HG03342 (cell line): ENCODE results near the gene ADCY9.
"Not testable (repeated sequence)": the region's sequence is repeated elsewhere in the genome, so short reads cannot be mapped to it uniquely, and the experiment has no call there.

Experiments
- ATAC-seq: cut with Tn5 transposase; IDR thresholded peaks from one replicate; pipeline ENCODE4 v1.9.1; 2021; ENCODE audit warnings: mild to moderate bottlenecking, moderate library complexity; ENCODE audit not compliant: unreplicated experiment

The ADCY9 gene

GRCh38 chr16:4073150-4073549, 43.1 kb downstream of the ADCY9 start:
- ATAC-seq = not testable (repeated sequence)

GRCh38 chr16:4071686-4072561, 44.3 kb downstream of the ADCY9 start:
- ATAC-seq = no peak

- ATAC-seq = no peak
Observed at GRCh38 chr16:4070936-4071335, 45.3 kb downstream of the ADCY9 start.

GRCh38 chr16:4067262-4068001, 48.8 kb downstream of the ADCY9 start:
- ATAC-seq = no peak

- ATAC-seq = no peak
Observed at GRCh38 chr16:4064950-4065352, 51.3 kb downstream of the ADCY9 start.

GRCh38 chr16:4062212-4062802, 53.9 kb downstream of the ADCY9 start:
- ATAC-seq = no peak

- ATAC-seq = no peak
Observed at GRCh38 chr16:4060823-4061222, 55.4 kb downstream of the ADCY9 start.

GRCh38 chr16:4060009-4060408, 56.2 kb downstream of the ADCY9 start:
- ATAC-seq = no peak

- ATAC-seq = no peak
Observed at GRCh38 chr16:4058386-4058785, 57.9 kb downstream of the ADCY9 start.

GRCh38 chr16:4057439-4057877, 58.8 kb downstream of the ADCY9 start:
- ATAC-seq = no peak

- ATAC-seq = no peak
Observed at GRCh38 chr16:4056161-4057105, 59.8 kb downstream of the ADCY9 start.

- no peak for ATAC-seq
Observed at GRCh38 chr16:4055748-4056147, 60.5 kb downstream of the ADCY9 start.

GRCh38 chr16:4053301-4053845, 62.9 kb downstream of the ADCY9 start:
- no peak for ATAC-seq

- ATAC-seq = no peak
Observed at GRCh38 chr16:4052801-4053293, 63.4 kb downstream of the ADCY9 start.

GRCh38 chr16:4052096-4052495, 64.1 kb downstream of the ADCY9 start:
- no peak for ATAC-seq

GRCh38 chr16:4051591-4051990, 64.7 kb downstream of the ADCY9 start:
- ATAC-seq = no peak

GRCh38 chr16:4049031-4049430, 67.2 kb downstream of the ADCY9 start:
- ATAC-seq = no peak

- no peak for ATAC-seq
Observed at GRCh38 chr16:4048481-4048880, 67.8 kb downstream of the ADCY9 start.

GRCh38 chr16:4046221-4046620, 70.0 kb downstream of the ADCY9 start:
- ATAC-seq = no peak

- not testable (repeated sequence) for ATAC-seq
Observed at GRCh38 chr16:4045561-4045960, 70.7 kb downstream of the ADCY9 start.
